Smooth muscle cell of the brain vasculature (primary cell): ENCODE measurements around the gene PARP14.
"Not testable (repeated sequence)": the region's sequence is repeated elsewhere in the genome, so short reads cannot be mapped to it uniquely, and the experiment has no call there.

Experiments
- DNase-seq: peaks from one replicate; pipeline ENCODE4 v3.0.0-alpha.2; 2012; ENCODE audit warnings: low read depth, low spot score

PARP14 gene

GRCh38 chr3:122679085-122679881 is 1.4 kb upstream of the PARP14 start:
- DNase-seq = peak; percentile 50

- no peak for DNase-seq
These were observed 661 bp upstream of the PARP14 start for GRCh38 chr3:122679882-122680474.

GRCh38 chr3:122681284-122681973 is 790 bp downstream of the PARP14 start:
- no peak for DNase-seq

GRCh38 chr3:122681974-122682409 is 1.4 kb downstream of the PARP14 start:
- no peak for DNase-seq

- not testable (repeated sequence) for DNase-seq
These were observed 2.3 kb downstream of the PARP14 start for GRCh38 chr3:122682778-122683411.

GRCh38 chr3:122687298-122687697 is 6.7 kb downstream of the PARP14 start:
- no peak for DNase-seq

GRCh38 chr3:122688996-122689395 is 8.4 kb downstream of the PARP14 start:
- no peak for DNase-seq

- DNase-seq = no peak
These were observed 8.9 kb downstream of the PARP14 start for GRCh38 chr3:122689587-122689986.

GRCh38 chr3:122690096-122690495 is 9.5 kb downstream of the PARP14 start:
- DNase-seq = no peak

- no peak for DNase-seq
These were observed 10.6 kb downstream of the PARP14 start for GRCh38 chr3:122691195-122691594.

- no peak for DNase-seq
These were observed 12.0 kb downstream of the PARP14 start for GRCh38 chr3:122692674-122693073.

- DNase-seq = no peak
These were observed 14.3 kb downstream of the PARP14 start for GRCh38 chr3:122694966-122695365.

- DNase-seq = no peak
These were observed 15.4 kb downstream of the PARP14 start for GRCh38 chr3:122695927-122696561.

- DNase-seq = no peak
These were observed 17.4 kb downstream of the PARP14 start for GRCh38 chr3:122697952-122698620.

GRCh38 chr3:122700193-122700592 is 19.6 kb downstream of the PARP14 start:
- no peak for DNase-seq

GRCh38 chr3:122705379-122705778 is 24.7 kb downstream of the PARP14 start:
- no peak for DNase-seq

- not testable (repeated sequence) for DNase-seq
These were observed 30.1 kb downstream of the PARP14 start for GRCh38 chr3:122710616-122711251.

- no peak for DNase-seq
These were observed 33.6 kb downstream of the PARP14 start for GRCh38 chr3:122714273-122714672.

GRCh38 chr3:122716667-122717066 is 36.0 kb downstream of the PARP14 start:
- DNase-seq = no peak

- DNase-seq = no peak
These were observed 38.8 kb downstream of the PARP14 start for GRCh38 chr3:122719273-122719921.
